Measurements from ENCODE around the gene EXD3. TPM values are rescaled to one million over a fixed set of nuclear protein-coding genes. Genes with fewer than 3 reads are reported as not detected.

Gene EXD3
- total RNA-seq, 1 experiment from 2014 or later = 1.9 TPM

DNA sequence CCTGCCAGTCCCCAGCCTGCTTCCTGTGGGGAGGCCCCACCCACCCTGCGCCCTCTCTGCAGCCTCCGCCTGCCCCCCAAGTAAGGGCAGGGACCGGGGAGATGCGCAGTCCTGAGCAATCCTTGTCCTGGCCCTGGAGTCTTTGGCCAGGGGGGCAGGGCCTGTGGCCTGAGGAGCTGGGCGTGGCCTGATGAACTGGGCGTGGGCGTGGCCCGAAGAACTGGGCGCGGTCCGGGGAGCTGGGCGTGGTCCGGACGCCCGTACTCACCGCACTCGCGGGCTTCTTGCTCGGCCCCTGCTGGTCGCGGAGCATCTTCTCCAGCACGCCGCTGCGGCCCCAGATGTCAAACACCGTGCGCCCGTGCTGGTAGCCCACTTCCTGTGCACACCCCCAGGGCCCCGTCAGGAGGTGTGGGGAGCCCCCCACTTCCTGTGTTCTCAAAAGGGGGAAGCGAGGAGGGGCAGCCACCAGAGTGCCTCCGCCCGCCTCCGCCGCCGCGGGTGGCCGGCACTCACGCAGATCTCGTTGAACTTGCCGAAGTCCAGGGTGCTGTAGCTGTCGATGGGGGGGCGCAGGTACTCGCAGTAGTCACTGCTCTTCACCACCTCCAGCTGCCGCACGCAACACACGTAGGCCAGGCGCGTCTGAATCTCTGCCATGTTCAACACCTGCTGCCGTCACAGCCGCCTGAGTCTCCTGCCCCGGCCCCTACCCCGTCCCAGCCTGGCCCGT lies 38.9 kb upstream of the EXD3 start:
- H3K4me3 ChIP-seq = no peak overlapping the region
- no peaks in the 10 kb centered on the region for H3K27me3 ChIP-seq
- H3K27ac ChIP-seq = no peak overlapping the region
- H3K9me3 ChIP-seq (replicated peaks) = no peaks in the 10 kb centered on the region
- no peak for DNase-seq
- H3K4me1 ChIP-seq = peaks cover 10% of the 10 kb centered on the region; the same call in 1 of the 2 replicates
- peaks cover 5% of the 10 kb centered on the region; the same call in 1 of the 2 replicates for H3K36me3 ChIP-seq

DNA sequence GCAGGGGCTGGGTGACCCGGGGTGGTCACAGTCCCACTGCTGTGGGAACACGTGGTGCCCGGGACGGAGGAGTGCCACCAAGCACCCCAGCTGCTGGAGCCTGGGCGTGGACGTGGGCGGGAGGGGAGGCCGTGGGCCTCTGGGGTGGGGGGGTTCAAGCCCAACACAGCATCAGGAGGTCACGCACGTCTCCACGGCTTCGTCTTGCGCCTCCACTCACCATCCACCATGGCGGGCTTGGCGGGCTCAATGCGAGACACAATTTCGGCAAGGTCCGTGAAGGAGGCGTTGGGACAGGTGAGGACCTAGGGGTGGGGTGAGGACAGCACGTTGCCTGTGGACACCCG lies 38.3 kb upstream of the EXD3 start:
- H3K4me1 ChIP-seq = peaks cover 10% of the 10 kb centered on the region; the same call in 1 of the 2 replicates

DNA sequence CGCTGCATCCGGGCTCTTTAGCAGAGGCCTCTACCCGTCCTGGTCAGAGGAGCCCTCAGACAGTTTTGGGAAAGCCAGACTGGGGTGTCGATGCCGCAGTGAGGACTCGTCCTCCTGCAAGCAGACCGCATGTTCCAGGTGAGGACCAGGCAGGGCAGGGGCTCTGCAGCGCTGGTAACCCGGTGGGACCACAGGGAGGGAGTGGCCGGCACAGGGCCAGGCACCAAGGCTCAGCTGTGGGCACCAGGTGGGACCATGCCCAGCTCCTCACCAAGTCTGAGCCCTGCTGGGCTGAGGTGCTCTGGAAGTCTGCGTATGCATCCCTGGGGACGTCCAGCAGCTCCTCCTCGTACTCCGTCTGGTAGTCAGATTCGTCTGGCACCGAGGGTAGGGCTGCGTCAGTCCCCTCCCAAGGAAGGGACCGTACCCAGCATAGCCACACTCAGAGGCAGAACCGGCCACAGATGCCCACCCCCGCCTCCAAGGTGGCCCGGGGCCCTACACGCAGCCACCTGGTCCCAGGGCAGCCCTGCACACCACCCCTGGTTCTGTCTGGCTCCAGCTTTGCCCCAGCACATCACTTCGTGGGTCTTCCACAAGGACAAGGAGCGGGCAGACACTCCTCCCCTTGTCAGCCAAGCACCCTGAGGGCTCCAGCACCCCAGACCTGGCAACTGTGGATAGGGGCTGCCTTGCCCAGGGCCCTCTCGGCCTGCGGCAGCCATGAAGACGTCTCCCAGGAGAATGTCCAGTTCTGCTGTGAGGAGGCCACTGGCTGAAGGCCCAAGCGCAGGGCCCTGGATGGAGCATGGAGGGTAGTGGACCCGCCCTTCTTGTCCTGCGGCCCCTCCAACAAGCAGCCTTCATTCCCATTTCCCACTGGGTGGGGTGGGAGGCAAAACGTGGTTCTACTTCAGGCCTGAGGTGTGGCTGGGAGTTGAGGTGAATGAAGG lies 37.7 kb upstream of the EXD3 start:
- peaks cover 15% of the 10 kb centered on the region for H3K36me3 ChIP-seq
- DNase-seq = no peak
- H3K9me3 ChIP-seq (replicated peaks) = no peaks in the 10 kb centered on the region
- no peaks in the 10 kb centered on the region for H3K27me3 ChIP-seq
- no peak overlapping the region for H3K27ac ChIP-seq
- H3K4me3 ChIP-seq = no peak overlapping the region
- H3K4me1 ChIP-seq = peaks cover 10% of the 10 kb centered on the region; the same call in 1 of the 2 replicates

More for the DNA sequence above, 38.3 kb upstream of the EXD3 start:
- no peak overlapping the region for H3K27ac ChIP-seq
- H3K9me3 ChIP-seq (replicated peaks) = no peaks in the 10 kb centered on the region
- no peak for DNase-seq
- no peak overlapping the region for H3K4me3 ChIP-seq
- peaks cover 9% of the 10 kb centered on the region for H3K36me3 ChIP-seq
- H3K27me3 ChIP-seq = no peaks in the 10 kb centered on the region

GRCh38 chr9:137459601-137460362 lies 36.8 kb upstream of the EXD3 start:
- no peaks in the 10 kb centered on the region for H3K9me3 ChIP-seq (replicated peaks)
- peak overlapping the region; percentile 79 for H3K4me3 ChIP-seq
- DNase-seq = peak in 1 of 2 experiments; percentile 56
- peaks cover 24% of the 10 kb centered on the region for H3K36me3 ChIP-seq
- peaks cover 10% of the 10 kb centered on the region; the same call in 1 of the 2 replicates for H3K4me1 ChIP-seq
- H3K27ac ChIP-seq = peak overlapping the region; percentile 40
- no peaks in the 10 kb centered on the region for H3K27me3 ChIP-seq

GRCh38 chr9:137459152-137459600 lies 36.2 kb upstream of the EXD3 start, which contains the start of gene NSMF:
Gene NSMF (minus strand): TSS chr9:137459334. CDS start chr9:137459102, 232 bp downstream.
- Histone ChIP-seq H3K27me3 (no peaks in the 10 kb centered on the region), H3K36me3 (peaks cover 27% of the 10 kb centered on the region), H3K4me3 (peak within 1 kb of the TSS; percentile 79), H3K4me1 (peaks cover 10% of the 10 kb centered on the region; the same call in 1 of the 2 replicates), H3K27ac (peak within 1 kb of the TSS; percentile 40), H3K9me3 (replicated peaks) (no peaks in the 10 kb centered on the region)
- peak; percentile 94 to 95 for DNase-seq

DNA sequence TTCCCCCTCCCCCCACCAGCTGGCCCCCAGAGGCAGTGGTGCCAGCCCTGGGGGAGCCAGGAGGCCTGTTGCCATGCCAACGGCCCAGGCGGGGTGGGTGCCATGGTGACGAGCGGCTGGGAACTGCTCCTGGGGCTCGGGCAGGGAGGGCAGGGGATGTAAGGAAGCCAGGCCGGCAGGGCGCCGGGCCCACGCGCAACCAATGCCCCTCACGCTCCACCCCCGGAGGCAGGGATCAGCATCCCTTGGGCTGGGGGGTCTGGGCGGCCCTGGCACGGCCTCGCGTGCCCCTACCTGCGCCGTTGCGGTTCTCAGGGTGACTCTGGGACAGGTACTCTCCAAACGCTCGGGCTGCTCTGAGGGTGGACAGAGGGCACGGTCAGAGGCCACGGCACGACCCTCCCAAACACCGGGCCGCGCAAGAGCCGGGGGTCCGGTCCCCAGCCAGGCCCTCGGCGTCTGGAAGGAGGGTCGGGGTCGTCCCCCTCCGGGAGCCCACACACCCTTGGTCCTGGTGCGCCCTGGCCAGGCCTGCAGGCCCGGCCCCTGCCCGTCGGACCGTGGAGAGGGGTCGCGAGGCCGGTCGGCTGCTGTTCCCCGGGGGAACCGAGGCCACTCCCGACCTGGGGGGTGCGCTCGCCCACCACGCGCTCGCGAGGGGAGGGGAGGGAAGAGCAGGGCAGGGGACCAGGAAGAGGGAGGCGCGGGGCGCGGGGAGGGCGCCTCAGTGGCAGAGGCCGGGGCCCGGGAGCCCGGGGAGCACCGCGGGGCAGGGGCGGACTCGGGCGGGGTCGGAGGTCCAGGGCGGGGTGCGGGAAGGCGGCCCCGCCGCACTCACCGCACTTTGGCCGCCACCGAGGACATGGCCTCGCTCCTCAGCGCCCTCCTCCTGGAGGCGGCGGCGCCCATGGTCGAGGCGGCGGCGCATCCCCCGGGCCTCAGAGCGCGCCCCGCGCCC lies 35.5 kb upstream of the EXD3 start:
- Histone ChIP-seq H3K4me1 (peaks cover 10% of the 10 kb centered on the region; the same call in 1 of the 2 replicates), H3K36me3 (peaks cover 32% of the 10 kb centered on the region), H3K27ac (no peak overlapping the region; the same call in 1 of the 2 replicates), H3K9me3 (replicated peaks) (no peaks in the 10 kb centered on the region), H3K4me3 (peak overlapping the region; percentile 79), H3K27me3 (no peaks in the 10 kb centered on the region)
- no peak for DNase-seq

DNA sequence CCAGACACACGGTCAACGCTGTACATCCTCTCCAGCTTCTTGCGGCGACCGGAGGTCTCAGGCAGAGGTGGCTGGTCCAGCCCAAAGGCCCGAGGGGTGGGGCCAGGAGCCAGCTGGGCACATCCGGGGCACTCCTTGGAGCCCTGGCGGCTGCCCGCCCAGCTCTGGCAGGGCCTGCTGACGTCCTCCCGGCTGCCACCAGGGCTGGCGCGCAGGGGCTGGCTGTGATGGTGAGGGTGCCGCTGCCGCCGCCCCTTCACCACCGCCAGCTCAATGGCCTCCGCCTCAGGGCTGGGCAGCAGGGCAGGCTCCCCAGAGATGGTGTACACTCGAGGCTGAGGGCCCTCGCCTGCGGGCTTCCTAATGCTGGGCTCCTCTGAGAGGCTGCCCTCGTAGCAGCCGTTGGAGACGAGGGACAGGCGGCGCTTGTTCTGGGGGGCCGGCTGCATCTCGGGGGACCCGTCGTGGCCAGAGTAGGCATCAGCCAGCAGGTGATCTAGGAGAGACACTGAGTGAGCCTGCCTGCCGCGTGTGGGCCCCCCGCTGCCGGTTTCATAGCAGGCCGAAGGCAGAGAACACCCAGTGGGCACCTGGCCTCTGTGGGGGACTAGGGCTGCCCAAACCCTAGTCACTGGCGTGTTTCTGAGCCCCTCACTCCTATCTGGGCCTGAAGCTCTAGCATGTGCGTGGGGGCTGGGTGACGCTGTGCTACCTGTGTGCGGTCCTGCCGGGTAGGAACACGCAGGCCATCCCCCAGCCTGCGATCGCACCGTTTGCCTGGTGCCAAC lies 34.6 kb upstream of the EXD3 start:
- H3K27me3 ChIP-seq = no peaks in the 10 kb centered on the region
- no peak overlapping the region for H3K27ac ChIP-seq
- H3K36me3 ChIP-seq = peaks cover 40% of the 10 kb centered on the region
- H3K9me3 ChIP-seq (replicated peaks) = no peaks in the 10 kb centered on the region
- no peak for DNase-seq
- H3K4me3 ChIP-seq = no peak overlapping the region; the same call in 1 of the 2 replicates
- H3K4me1 ChIP-seq = peaks cover 10% of the 10 kb centered on the region; the same call in 1 of the 2 replicates

GRCh38 chr9:137456864-137457405 lies 34.0 kb upstream of the EXD3 start:
- DNase-seq = no peak
- peaks cover 10% of the 10 kb centered on the region; the same call in 1 of the 2 replicates for H3K4me1 ChIP-seq
- H3K9me3 ChIP-seq (replicated peaks) = no peaks in the 10 kb centered on the region
- H3K27ac ChIP-seq = no peak overlapping the region
- H3K27me3 ChIP-seq = no peaks in the 10 kb centered on the region
- H3K36me3 ChIP-seq = peaks cover 44% of the 10 kb centered on the region
- H3K4me3 ChIP-seq = no peak overlapping the region

DNA sequence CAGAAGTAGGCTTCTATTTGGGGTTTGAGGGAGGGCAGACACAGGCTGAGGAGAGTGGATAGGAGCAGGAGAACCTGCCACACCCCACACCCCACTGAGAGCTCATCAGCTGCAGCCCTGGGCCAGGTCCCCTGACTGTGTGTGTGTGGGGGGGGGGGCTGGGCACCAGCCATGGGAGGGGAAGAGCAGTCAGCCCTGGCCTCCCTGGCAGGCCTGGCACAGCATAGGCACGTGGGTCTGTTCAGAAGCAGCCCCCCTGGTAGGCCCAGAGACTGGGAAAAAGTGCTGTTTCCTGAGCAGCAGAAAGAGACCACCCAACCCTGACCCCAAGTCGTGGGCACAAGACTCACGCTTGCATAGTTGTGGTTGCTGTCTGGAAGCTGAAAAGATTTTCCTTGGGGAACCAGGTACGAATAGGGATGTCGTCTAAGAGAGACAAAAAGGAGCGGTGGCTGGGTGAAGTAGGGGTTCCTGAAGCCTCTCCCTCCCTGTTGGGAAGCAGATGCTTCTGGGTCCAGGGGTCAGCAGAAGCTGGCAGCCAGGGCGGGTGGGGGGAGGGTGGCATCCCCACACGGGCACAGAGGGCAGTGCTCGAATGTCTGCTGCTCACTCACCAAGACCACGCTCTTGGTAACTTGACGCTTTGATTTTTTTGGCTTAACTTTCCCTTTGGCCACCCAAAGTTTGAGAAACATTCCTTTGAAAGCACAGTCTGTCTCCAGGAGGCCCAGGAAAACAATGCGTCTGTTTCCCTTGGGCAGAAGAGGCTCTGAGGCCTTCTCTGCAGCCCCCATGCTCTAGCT lies 33.3 kb upstream of the EXD3 start:
- no peaks in the 10 kb centered on the region for H3K9me3 ChIP-seq (replicated peaks)
- H3K4me1 ChIP-seq = peaks cover 10% of the 10 kb centered on the region; the same call in 1 of the 2 replicates
- no peaks in the 10 kb centered on the region for H3K27me3 ChIP-seq
- no peak overlapping the region for H3K27ac ChIP-seq
- H3K36me3 ChIP-seq = peaks cover 44% of the 10 kb centered on the region
- no peak for DNase-seq
- no peak overlapping the region for H3K4me3 ChIP-seq

GRCh38 chr9:137455359-137455991 lies 32.5 kb upstream of the EXD3 start:
- Histone ChIP-seq H3K36me3 (peaks cover 44% of the 10 kb centered on the region), H3K27me3 (no peaks in the 10 kb centered on the region), H3K4me1 (peaks cover 10% of the 10 kb centered on the region; the same call in 1 of the 2 replicates), H3K4me3 (no peak overlapping the region), H3K9me3 (replicated peaks) (no peaks in the 10 kb centered on the region), H3K27ac (no peak overlapping the region)
- DNase-seq = no peak

DNA sequence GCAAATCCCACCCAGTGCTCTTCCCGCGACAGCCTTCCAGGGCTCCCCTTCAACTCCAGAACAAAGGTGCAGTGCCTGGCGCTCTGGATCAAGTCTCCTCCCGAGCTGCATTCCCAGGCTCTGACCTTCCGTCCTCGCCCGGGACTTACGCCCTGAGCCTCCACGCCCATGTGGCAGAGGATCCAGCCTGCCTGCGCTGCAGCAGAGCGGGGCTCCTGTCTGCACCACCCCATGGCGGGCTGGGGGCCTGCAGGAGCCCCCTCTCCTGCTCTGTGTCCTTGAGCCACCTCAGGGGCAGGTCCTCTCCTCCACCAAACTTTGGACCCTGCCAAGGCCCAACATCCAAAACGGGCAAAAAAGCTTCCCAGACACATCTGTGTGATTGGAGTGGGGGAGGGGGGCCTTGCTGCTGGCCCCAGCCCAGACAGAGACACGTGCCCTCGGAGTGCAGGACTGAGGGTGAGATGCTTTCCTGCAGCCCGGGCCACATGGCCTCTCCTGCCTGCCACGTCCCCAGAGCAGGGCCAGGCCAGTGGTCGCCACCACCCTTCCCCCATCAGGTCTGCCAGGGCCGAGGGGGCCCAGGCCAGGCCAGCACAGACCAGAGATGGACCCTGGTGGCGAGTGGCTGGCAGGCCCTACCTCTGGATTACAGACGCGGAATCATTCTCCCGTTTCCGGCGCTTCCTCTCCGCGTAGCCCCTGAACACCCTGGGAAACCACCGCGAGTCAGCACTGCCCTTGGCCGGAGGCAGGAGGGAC lies 31.8 kb upstream of the EXD3 start:
- H3K9me3 ChIP-seq (replicated peaks) = no peaks in the 10 kb centered on the region
- H3K27ac ChIP-seq = no peak overlapping the region
- H3K4me3 ChIP-seq = no peak overlapping the region
- H3K4me1 ChIP-seq = peaks cover 7% of the 10 kb centered on the region; the same call in 1 of the 2 replicates
- H3K36me3 ChIP-seq = peaks cover 48% of the 10 kb centered on the region
- DNase-seq = no peak
- no peaks in the 10 kb centered on the region for H3K27me3 ChIP-seq

Measured in SJCRH30 (cell line).